PC-3 (cell line): Measurements from ENCODE around the gene ZMIZ1.

Experiments used
- EZH2 ChIP-seq: fragments of 300-600 bp; sonication (generic); IDR thresholded peaks from one replicate; pipeline ENCODE4 v1.6.1; 2017; ENCODE audit warnings: antibody characterized with exemption, mild to moderate bottlenecking, low read length; ENCODE audit not compliant: unreplicated experiment
- TF ChIP-seq, protein P1 (sequence below): fragments of 300-600 bp; sonication (generic); conservative IDR thresholded peaks from 2 replicates; pipeline ENCODE4 v1.5.1; 2017; ENCODE audit warnings: antibody characterized with exemption, low read depth, mild to moderate bottlenecking, low read length

DNA sequence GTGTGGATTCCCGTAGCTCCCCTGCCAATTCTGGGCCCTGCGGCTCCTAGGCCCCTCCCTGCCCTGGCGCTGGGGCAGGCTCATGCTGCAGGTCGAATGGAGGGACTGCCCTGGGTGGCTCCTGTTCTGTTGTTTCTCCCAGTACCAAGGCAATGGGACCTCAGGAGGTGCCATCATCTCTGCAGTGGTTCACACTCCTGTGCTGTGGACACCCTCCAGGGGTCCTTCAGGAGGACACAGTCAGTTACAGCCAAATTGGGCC is 138.3 kb downstream of the ZMIZ1 start:
- TF ChIP-seq, protein P1, sequence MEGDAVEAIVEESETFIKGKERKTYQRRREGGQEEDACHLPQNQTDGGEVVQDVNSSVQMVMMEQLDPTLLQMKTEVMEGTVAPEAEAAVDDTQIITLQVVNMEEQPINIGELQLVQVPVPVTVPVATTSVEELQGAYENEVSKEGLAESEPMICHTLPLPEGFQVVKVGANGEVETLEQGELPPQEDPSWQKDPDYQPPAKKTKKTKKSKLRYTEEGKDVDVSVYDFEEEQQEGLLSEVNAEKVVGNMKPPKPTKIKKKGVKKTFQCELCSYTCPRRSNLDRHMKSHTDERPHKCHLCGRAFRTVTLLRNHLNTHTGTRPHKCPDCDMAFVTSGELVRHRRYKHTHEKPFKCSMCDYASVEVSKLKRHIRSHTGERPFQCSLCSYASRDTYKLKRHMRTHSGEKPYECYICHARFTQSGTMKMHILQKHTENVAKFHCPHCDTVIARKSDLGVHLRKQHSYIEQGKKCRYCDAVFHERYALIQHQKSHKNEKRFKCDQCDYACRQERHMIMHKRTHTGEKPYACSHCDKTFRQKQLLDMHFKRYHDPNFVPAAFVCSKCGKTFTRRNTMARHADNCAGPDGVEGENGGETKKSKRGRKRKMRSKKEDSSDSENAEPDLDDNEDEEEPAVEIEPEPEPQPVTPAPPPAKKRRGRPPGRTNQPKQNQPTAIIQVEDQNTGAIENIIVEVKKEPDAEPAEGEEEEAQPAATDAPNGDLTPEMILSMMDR, result no peak
- no peak for TF ChIP-seq EZH2
